Subcutaneous adipose tissue (tissue), 4 donors: Measurements from ENCODE around the gene C5orf58. TPM values are rescaled to one million over a fixed set of nuclear protein-coding genes. Genes with fewer than 3 reads are reported as not detected.

ENCODE experiments used
- total RNA-seq, 4 donors: library from RNA; depleted of rRNA; stranded (reverse); fragments of >200 nt; gene quantifications; one replicate each; pipeline ENCODE4 v1.1.0, GENCODE V29; 2016
- TF ChIP-seq, protein P1 (sequence below): fragments of 450-650 bp; IDR thresholded peaks from one replicate; pipeline ENCODE4 v1.5.1; 2016; ENCODE audit warnings: low read depth, mild to moderate bottlenecking, control low read depth, antibody characterized with exemption, moderate library complexity

C5orf58 gene
- total RNA-seq, 4 donors from 2014 or later = 0.68 to 2.3 (median 1.5) TPM; not detected in 1

DNA sequence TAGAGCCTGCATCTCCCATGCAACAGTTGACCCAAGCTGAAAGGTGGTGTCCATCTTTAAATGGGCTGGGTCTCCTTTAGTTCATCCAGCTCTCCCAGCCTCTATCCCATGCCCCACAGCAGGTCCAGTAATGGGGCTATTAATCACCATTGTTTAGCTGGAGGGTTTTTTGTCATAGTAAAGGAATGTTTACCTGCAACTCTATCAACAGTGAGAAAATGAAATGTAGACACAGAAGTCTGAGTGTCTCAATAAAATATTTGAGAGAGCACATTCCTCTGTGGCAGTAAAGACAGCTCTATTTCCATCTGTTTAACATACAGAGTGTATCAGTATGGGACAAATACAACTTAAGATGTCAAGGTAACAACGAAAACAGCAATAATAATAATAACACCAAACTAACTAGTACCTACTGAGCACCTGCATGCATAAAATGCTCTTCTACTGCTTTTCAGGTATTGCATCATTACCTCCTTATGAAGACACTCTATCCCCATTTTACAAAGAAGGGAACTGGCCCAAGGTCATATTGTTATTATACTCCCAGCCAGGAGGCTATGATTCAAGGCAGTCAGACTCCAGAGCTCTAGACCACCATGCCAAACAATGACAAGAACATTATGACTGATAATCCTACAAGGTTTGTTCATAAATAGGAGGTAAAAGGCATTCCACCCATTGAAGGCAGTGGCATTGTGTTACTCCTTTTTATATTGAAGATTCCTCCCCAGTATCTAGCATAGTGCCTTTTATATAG lies 21.0 kb upstream of the C5orf58 start:
- TF ChIP-seq, protein P1, sequence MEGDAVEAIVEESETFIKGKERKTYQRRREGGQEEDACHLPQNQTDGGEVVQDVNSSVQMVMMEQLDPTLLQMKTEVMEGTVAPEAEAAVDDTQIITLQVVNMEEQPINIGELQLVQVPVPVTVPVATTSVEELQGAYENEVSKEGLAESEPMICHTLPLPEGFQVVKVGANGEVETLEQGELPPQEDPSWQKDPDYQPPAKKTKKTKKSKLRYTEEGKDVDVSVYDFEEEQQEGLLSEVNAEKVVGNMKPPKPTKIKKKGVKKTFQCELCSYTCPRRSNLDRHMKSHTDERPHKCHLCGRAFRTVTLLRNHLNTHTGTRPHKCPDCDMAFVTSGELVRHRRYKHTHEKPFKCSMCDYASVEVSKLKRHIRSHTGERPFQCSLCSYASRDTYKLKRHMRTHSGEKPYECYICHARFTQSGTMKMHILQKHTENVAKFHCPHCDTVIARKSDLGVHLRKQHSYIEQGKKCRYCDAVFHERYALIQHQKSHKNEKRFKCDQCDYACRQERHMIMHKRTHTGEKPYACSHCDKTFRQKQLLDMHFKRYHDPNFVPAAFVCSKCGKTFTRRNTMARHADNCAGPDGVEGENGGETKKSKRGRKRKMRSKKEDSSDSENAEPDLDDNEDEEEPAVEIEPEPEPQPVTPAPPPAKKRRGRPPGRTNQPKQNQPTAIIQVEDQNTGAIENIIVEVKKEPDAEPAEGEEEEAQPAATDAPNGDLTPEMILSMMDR = no peak

DNA sequence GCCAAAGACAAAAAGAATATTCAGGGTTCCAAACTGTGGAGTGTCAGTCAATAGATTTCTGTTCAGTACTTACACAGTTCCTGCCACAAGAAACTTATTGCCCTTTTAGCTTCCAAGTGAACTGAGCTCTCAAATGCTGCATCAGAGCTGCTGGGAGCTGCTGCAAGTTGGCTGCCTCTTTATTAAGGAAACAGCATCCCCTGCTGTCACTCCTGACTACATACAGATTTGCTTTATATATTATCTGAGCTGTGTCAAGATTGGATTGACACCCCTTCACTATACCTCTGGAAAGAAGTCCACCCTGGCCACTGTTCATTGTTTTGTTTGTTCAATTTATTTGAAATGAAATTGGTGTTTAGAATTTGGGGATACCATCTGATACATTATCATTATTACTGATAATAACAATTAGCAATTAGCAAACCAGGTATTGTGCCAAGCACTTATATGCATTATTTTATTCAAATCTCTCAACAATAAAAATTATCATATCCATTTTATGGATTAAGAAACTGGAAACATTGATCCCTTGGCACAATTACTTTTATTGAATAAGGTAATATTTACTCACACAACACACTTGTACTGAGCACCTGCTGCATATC lies 16.4 kb upstream of the C5orf58 start:
- TF ChIP-seq, protein P1 = no peak

DNA sequence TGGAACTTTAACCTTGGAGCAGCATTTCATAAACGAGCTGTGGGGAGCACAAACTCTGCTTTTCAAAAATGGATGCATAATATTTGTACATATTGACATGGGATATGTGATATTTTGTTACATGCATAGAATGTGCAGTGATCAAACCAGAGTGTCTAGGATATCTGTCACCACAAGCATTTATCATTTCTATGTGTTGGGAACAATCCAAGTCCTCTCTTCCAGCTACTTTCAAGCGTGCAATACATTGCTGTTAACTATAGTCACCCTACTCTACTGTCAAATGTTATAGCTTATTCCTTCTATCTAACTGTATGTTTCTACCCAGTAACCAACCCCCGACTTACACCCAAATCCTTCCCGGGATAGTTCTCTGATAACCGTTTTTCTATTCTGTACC lies 15.0 kb upstream of the C5orf58 start:
- TF ChIP-seq, protein P1 = no peak

DNA sequence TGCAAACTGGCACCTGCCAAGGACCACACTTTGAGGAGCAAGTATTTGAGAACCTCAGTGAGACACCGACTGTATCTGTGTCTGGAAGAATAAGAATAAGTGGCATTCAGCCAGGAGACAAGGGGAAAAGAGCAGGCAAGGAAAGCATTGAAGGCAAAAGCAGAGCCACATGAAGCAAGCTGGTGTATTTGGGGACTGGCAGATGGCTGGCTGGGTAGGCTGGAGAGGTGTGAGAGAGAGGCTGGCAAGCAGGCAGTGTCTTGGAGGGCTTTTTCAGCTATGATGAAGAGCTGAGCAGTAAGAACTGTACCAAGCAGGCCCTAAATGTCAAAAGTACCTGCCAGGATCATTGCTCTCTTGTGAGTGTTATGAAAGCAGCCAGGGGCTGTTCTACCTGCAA lies 14.1 kb upstream of the C5orf58 start:
- TF ChIP-seq, protein P1 = no peak

DNA sequence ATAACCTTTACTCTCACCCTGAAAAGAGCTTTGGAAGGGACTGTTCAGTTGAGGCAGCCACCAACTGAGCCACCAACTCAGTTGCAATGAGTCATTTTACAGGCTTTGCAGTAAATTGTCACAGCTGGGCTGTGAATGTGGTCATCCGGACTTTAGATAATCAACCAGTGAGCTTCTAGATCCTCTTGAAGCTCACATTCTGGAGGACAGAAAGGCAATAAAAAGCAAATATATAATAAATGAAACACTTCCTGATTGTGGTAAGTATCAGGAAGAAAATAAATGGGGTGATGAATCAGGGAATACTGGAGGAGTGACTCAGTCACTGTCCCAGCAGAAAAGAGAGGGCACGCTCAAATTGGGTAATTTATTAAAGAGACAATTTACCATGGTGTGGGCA lies 13.2 kb upstream of the C5orf58 start:
- TF ChIP-seq, protein P1 = no peak

DNA sequence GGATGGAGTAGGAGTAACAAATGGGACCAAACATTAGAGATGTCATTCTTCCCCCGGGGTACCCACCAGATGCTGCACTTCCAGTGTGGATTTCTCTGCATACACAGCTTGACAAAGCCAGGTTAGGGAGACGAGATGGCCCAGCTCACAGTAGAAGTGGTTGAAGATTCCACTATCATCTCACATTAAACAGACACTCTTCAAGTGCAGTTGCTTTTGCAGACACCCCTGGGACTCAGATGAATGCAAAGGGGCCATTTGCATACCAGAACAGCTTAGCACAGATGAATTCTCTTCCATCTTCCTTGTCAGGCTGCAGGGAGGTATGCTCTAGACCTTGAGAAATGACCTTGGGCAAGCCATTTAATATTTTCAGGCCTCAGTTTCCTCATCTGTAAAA lies 12.6 kb upstream of the C5orf58 start:
- TF ChIP-seq, protein P1 = no peak

DNA sequence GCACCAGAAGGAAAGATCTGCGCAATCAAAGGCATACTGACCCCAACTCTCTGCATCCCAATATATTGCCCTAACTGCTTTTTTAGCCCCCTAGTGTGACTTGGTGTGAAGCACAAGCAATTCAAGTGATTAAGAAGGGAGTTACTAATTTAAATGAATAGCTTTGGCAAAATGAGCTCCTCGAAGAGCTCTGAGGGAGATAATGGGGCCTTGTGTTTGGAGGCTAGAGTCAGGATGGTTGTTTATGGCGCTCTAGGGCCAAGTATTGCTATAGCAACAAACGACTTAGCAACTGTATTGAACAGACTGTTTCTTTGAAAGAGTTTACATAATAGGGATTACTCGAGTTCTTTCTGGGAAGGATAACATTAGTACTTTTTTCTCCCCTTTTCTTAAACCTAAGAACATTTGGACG lies 11.5 kb upstream of the C5orf58 start:
- TF ChIP-seq, protein P1 = no peak
